HCT116 (cell line): ENCODE data around the gene CHST11. TPM values are rescaled to one million over a fixed set of nuclear protein-coding genes. Genes with fewer than 3 reads are reported as not detected.

Source experiments
- ATAC-seq: fragments of 200-7000 bp; cut with Tn5 transposase; 2 replicates; pipeline ENCODE4 v1.9.1; 2020; ENCODE audit warnings: mild to moderate bottlenecking, moderate library complexity
- BruUV-seq: library from RNA; stranded (reverse); fragments of 400-500 nt; replicated peaks from 2 replicates; lab custom pipeline; 2021; lab: Mats Ljungman, UMichigan
- CTCF ChIA-PET: fragments of 300-600 bp; sonication (Branson Sonifier 250); formaldehyde crosslinking; loops from one replicate; lab custom pipeline; 2021; ENCODE audit warnings: antibody characterized with exemption; lab: Charles Lee
- POLR2A ChIA-PET: fragments of 300-600, 350-600 bp; sonication (Branson Sonifier 250); formaldehyde crosslinking; loops from one replicate; lab custom pipeline; 2021; ENCODE audit warnings: antibody characterized with exemption; lab: Charles Lee
- RAD21 ChIA-PET, 2 experiments: fragments of 300-600 bp; sonication (Branson Sonifier 250); formaldehyde crosslinking; loops; one replicate each; lab custom pipeline; 2023; ENCODE audit warnings: low total read pairs in 2 of 2; ENCODE audit not compliant: uncharacterized antibody in 2 of 2, unreplicated experiment in 2 of 2, low non-redundant PET in 1 of 2; lab: Charles Lee
- DNase-seq: peaks from one replicate; pipeline ENCODE4 v3.0.0-alpha.2; 2010; ENCODE audit warnings: low read depth, low spot score
- H2AFZ ChIP-seq: fragments of 200-600 bp; shearing (Covaris generic), sonication (generic); 2 replicates; pipeline ENCODE4 v1.6.1; 2017; ENCODE audit warnings: low read depth, mixed run types, mixed read lengths, antibody characterized with exemption, low read length; ENCODE audit not compliant: poor library complexity, severe bottlenecking
- H3K27ac ChIP-seq: 2 replicates; pipeline ENCODE4 v1.5.1; 2012; ENCODE audit warnings: low read depth, low read length
- H3K27me3 ChIP-seq: fragments of 200-600 bp; sonication (generic); 2 replicates; pipeline ENCODE4 v1.6.1; 2016; ENCODE audit warnings: mixed run types, low read length, mixed read lengths; ENCODE audit not compliant: insufficient read depth
- H3K36me3 ChIP-seq, 2 experiments: fragments of 200-500 bp in 1 of 2; fragments of 200-600 bp in 1 of 2; sonication (Bioruptor generic) in 1 of 2; sonication (generic) in 1 of 2; 2 replicates each; pipeline versions ENCODE4 v1.5.1 to v1.6.1; 2014 to 2016; ENCODE audit warnings: low read length in 2 of 2, inconsistent platforms in 1 of 2, mixed read lengths in 1 of 2, mixed run types in 1 of 2; ENCODE audit not compliant: insufficient read depth in 2 of 2, control insufficient read depth in 1 of 2
- H3K4me1 ChIP-seq, 2 experiments: fragments of 200-600 bp in 1 of 2; sonication (generic) in 1 of 2; 2 replicates each; pipeline versions ENCODE4 v1.5.1 to v1.6.1; 2012 to 2017; ENCODE audit warnings: low read length in 2 of 2, inconsistent platforms in 1 of 2, mild to moderate bottlenecking in 1 of 2, mixed read lengths in 1 of 2, mixed run types in 1 of 2, moderate library complexity in 1 of 2; ENCODE audit not compliant: insufficient read depth in 2 of 2, control insufficient read depth in 1 of 2
- H3K4me2 ChIP-seq: fragments of 200-600 bp; sonication (generic); 2 replicates; pipeline ENCODE4 v1.6.1; 2017; ENCODE audit warnings: mixed run types, low read length, mixed read lengths
- H3K4me3 ChIP-seq, 2 experiments: fragments of 200-600 bp in 1 of 2; sonication (generic) in 1 of 2; replicated peaks in 1 of 2; 2 replicates each; pipeline ENCODE4 v1.5.1; 2011 to 2016; ENCODE audit warnings: low read length in 2 of 2, control low read depth in 1 of 2, low read depth in 1 of 2, mild to moderate bottlenecking in 1 of 2, mixed read lengths in 1 of 2, mixed run types in 1 of 2
- H3K79me2 ChIP-seq: fragments of 200-600 bp; sonication (generic); 2 replicates; pipeline ENCODE4 v1.6.1; 2017; ENCODE audit warnings: mild to moderate bottlenecking, mixed run types, low read length, moderate library complexity, mixed read lengths; ENCODE audit not compliant: insufficient read depth
- H3K9ac ChIP-seq: fragments of 200-600 bp; sonication (generic); 2 replicates; pipeline ENCODE4 v1.6.1; 2016; ENCODE audit warnings: low read length, mixed read lengths
- H3K9me2 ChIP-seq: fragments of 200-600 bp; sonication (generic), shearing (Covaris generic); 2 replicates; pipeline ENCODE4 v1.6.1; 2017; ENCODE audit warnings: mixed run types, mild to moderate bottlenecking, moderate library complexity; ENCODE audit not compliant: insufficient read depth
- H3K9me3 ChIP-seq, 2 experiments: fragments of 200-500 bp in 1 of 2; fragments of 200-600 bp in 1 of 2; sonication (Bioruptor generic) in 1 of 2; sonication (generic) in 1 of 2; 2 replicates each; pipeline ENCODE4 v1.6.1; 2014 to 2017; ENCODE audit warnings: low read length in 2 of 2, mixed read lengths in 2 of 2, inconsistent platforms in 1 of 2, low read depth in 1 of 2, mild to moderate bottlenecking in 1 of 2, mixed run types in 1 of 2, moderate library complexity in 1 of 2; ENCODE audit not compliant: control insufficient read depth in 1 of 2, insufficient read depth in 1 of 2
- H4K20me1 ChIP-seq: fragments of 200-600 bp; sonication (generic), shearing (Covaris generic); 2 replicates; pipeline ENCODE4 v1.6.1; 2017; ENCODE audit warnings: mixed run types, mild to moderate bottlenecking, moderate library complexity; ENCODE audit not compliant: insufficient read depth
- EGR1 ChIP-seq: IDR thresholded peaks from 2 replicates; pipeline ENCODE4 v1.6.1; 2012; ENCODE audit warnings: low read depth
- ELF1 ChIP-seq: IDR thresholded peaks from 2 replicates; pipeline ENCODE4 v1.6.1; 2012; ENCODE audit warnings: low read depth, borderline replicate concordance
- EZH2phosphoT487 ChIP-seq: fragments of 200-600 bp; IDR thresholded peaks from 2 replicates; pipeline ENCODE4 v1.6.1; 2018; ENCODE audit warnings: antibody characterized with exemption, borderline replicate concordance
- JUND ChIP-seq: IDR thresholded peaks from 2 replicates; pipeline ENCODE4 v1.6.1; 2012
- POLR2A ChIP-seq: IDR thresholded peaks from 2 replicates; pipeline ENCODE4 v1.7.0; 2011; ENCODE audit warnings: borderline replicate concordance; ENCODE audit not compliant: insufficient read depth, insufficient read length; ENCODE audit errors: extremely low read depth
- POLR2AphosphoS5 ChIP-seq: IDR thresholded peaks from 2 replicates; pipeline ENCODE4 v1.6.1; 2011; ENCODE audit warnings: mild to moderate bottlenecking, low read depth, low read length, moderate library complexity
- SIN3A ChIP-seq: IDR thresholded peaks from 2 replicates; pipeline ENCODE4 v1.6.1; 2012; ENCODE audit warnings: low read depth
- SP1 ChIP-seq: IDR thresholded peaks from 2 replicates; pipeline ENCODE4 v1.6.1; 2012; ENCODE audit warnings: low read depth
- SRF ChIP-seq: IDR thresholded peaks from 2 replicates; pipeline ENCODE4 v1.6.1; 2012; ENCODE audit warnings: low read depth
- TCF7L2 ChIP-seq: IDR thresholded peaks from 2 replicates; pipeline ENCODE4 v1.7.0; 2011; ENCODE audit warnings: borderline replicate concordance, inconsistent platforms; ENCODE audit not compliant: insufficient read depth, insufficient read length; ENCODE audit errors: extremely low read depth
- YY1 ChIP-seq: IDR thresholded peaks from 2 replicates; pipeline ENCODE4 v1.6.1; 2011; ENCODE audit warnings: low read length, low read depth, moderate library complexity, mild to moderate bottlenecking; ENCODE audit not compliant: insufficient replicate concordance; ENCODE audit errors: extremely low read depth
- ZNF274 ChIP-seq: fragments of 200-500 bp; sonication (Bioruptor generic); IDR thresholded peaks from 2 replicates; pipeline ENCODE4 v1.6.1; 2014; ENCODE audit warnings: mild to moderate bottlenecking, low read depth, low read length, inconsistent platforms
- intact Hi-C: fragments of 100-400 bp; cut with micrococcal nuclease; formaldehyde crosslinking; loops from 2 replicates; pipeline ENCODE4 v1.10.0; 2022
- total RNA-seq: library from RNA; stranded (reverse); gene quantifications from one replicate; pipeline ENCODE4 v1.2.1, GENCODE V29; 2021; ENCODE audit not compliant: unreplicated experiment
- TF ChIP-seq, protein P1 (sequence below): IDR thresholded peaks from 2 replicates; pipeline ENCODE4 v1.6.1; 2012; ENCODE audit warnings: low read depth
- TF ChIP-seq, protein P2 (sequence below), 3 experiments: fragments of 200-600 bp in 1 of 3; sonication (generic) in 1 of 3; IDR thresholded peaks in 2 of 3; conservative IDR thresholded peaks in 1 of 3; 2 replicates each; pipeline ENCODE4 v1.5.1; 2012 to 2017; ENCODE audit warnings: low read depth in 2 of 3, low read length in 2 of 3, antibody characterized with exemption in 1 of 3, borderline replicate concordance in 1 of 3, control low read depth in 1 of 3, mild to moderate bottlenecking in 1 of 3, mixed read lengths in 1 of 3, mixed run types in 1 of 3, moderate library complexity in 1 of 3; ENCODE audit not compliant: insufficient read depth in 1 of 3
- TF ChIP-seq, protein P3 (sequence below): IDR thresholded peaks from 2 replicates; pipeline ENCODE4 v1.6.1; 2012
- TF ChIP-seq, protein P4 (sequence below): IDR thresholded peaks from 2 replicates; pipeline ENCODE4 v1.6.1; 2012

The CHST11 gene
- total RNA-seq, 1 experiment from 2014 or later, result 10.1 TPM

DNA sequence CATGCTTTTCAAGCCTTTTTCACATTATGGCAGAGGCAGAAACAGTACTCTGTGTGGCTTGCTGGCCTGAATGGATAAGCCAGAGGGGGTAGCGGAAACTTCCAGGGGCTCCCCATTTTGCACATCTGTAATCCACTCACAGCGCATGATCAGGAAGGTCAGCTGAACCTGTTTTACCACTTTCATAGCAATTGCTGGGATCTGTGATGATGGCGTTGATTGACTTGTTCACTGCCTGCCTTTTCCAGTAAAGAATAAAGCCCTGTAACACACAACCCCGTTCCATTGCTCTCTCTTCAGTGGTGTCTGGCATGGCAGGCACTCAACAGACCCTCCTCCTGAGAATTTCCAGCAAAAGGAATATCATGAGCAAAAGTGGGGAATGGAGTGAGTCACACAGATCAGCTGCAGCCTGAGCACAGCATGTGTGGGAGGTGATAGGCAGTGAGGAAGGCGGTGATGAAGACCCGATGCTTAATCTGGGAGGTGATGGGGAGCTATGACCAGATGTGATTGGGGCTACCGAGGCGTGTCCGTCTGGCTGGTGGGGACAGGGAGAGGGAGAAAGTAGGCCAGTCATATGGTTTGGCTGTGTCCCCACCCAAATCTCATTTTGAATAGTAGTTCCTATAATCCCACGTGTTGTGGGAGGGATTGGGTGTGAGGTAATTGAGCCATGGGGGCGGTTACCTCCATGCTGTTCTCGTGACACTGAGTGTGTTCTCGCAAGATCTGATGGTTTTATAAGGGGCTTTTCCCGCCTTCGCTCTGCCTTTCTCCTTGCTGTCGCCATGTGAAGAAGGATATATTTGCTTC lies 44.7 kb upstream of the CHST11 start:
- CTCF ChIA-PET, result no interaction called here
- DNase-seq, result no peak

More for the DNA sequence above, 44.7 kb upstream of the CHST11 start:
- BruUV-seq, result no TSS peak
- no peak for TF ChIP-seq TCF7L2
- TF ChIP-seq, protein P1, sequence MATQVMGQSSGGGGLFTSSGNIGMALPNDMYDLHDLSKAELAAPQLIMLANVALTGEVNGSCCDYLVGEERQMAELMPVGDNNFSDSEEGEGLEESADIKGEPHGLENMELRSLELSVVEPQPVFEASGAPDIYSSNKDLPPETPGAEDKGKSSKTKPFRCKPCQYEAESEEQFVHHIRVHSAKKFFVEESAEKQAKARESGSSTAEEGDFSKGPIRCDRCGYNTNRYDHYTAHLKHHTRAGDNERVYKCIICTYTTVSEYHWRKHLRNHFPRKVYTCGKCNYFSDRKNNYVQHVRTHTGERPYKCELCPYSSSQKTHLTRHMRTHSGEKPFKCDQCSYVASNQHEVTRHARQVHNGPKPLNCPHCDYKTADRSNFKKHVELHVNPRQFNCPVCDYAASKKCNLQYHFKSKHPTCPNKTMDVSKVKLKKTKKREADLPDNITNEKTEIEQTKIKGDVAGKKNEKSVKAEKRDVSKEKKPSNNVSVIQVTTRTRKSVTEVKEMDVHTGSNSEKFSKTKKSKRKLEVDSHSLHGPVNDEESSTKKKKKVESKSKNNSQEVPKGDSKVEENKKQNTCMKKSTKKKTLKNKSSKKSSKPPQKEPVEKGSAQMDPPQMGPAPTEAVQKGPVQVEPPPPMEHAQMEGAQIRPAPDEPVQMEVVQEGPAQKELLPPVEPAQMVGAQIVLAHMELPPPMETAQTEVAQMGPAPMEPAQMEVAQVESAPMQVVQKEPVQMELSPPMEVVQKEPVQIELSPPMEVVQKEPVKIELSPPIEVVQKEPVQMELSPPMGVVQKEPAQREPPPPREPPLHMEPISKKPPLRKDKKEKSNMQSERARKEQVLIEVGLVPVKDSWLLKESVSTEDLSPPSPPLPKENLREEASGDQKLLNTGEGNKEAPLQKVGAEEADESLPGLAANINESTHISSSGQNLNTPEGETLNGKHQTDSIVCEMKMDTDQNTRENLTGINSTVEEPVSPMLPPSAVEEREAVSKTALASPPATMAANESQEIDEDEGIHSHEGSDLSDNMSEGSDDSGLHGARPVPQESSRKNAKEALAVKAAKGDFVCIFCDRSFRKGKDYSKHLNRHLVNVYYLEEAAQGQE, result no peak
- TF ChIP-seq EZH2phosphoT487, result no peak
- peak; percentile 26 for TF ChIP-seq JUND
- TF ChIP-seq YY1, result no peak
- peak; percentile 60 for TF ChIP-seq EGR1
- no peak for TF ChIP-seq ZNF274
- TF ChIP-seq, protein P2, sequence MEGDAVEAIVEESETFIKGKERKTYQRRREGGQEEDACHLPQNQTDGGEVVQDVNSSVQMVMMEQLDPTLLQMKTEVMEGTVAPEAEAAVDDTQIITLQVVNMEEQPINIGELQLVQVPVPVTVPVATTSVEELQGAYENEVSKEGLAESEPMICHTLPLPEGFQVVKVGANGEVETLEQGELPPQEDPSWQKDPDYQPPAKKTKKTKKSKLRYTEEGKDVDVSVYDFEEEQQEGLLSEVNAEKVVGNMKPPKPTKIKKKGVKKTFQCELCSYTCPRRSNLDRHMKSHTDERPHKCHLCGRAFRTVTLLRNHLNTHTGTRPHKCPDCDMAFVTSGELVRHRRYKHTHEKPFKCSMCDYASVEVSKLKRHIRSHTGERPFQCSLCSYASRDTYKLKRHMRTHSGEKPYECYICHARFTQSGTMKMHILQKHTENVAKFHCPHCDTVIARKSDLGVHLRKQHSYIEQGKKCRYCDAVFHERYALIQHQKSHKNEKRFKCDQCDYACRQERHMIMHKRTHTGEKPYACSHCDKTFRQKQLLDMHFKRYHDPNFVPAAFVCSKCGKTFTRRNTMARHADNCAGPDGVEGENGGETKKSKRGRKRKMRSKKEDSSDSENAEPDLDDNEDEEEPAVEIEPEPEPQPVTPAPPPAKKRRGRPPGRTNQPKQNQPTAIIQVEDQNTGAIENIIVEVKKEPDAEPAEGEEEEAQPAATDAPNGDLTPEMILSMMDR (IDR thresholded peaks at IDR 0.05 in 2 of 3, conservative IDR thresholded peaks at IDR 0.05 in 1 of 3; ENCODE audit: borderline replicate concordance in 1 of 3, insufficient read depth in 1 of 3, low read depth in 2 of 3, low read length in 2 of 3), result no peak
- TF ChIP-seq POLR2A, result no peak
- TF ChIP-seq, protein P3, sequence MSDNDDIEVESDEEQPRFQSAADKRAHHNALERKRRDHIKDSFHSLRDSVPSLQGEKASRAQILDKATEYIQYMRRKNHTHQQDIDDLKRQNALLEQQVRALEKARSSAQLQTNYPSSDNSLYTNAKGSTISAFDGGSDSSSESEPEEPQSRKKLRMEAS, result peak; percentile 29; the same call in 1 of the 2 replicates
- no peak for TF ChIP-seq SIN3A
- TF ChIP-seq ELF1, result no peak
- no peak for TF ChIP-seq SRF
- TF ChIP-seq, protein P4, sequence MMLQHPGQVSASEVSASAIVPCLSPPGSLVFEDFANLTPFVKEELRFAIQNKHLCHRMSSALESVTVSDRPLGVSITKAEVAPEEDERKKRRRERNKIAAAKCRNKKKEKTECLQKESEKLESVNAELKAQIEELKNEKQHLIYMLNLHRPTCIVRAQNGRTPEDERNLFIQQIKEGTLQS, result no peak
- no peak for TF ChIP-seq POLR2AphosphoS5
- TF ChIP-seq SP1, result no peak
- Histone ChIP-seq H3K9ac (no peak overlapping the region), H3K4me2 (peak overlapping the region; percentile 55), H3K27me3 (no peaks in the 10 kb centered on the region), H3K4me1 (peaks cover 61 to 90% of the 10 kb centered on the region in 2 experiments), H2AFZ (no peak overlapping the region), H3K27ac (no peak overlapping the region), H3K79me2 (no peaks in the 10 kb centered on the region), H4K20me1 (no peaks in the 10 kb centered on the region), H3K9me2 (no peaks in the 10 kb centered on the region), H3K4me3 (no peak overlapping the region), H3K9me3 (no peaks in the 10 kb centered on the region), H3K36me3 (no peaks in the 10 kb centered on the region)
- POLR2A ChIA-PET, result no interaction called here
- intact Hi-C loops, result no loop called here
- RAD21 ChIA-PET, result no interaction called here
- ATAC-seq, result no peak
